AG04450 (cell line): ENCODE results near the gene STT3B. TPM values are rescaled to one million over a fixed set of nuclear protein-coding genes. Genes with fewer than 3 reads are reported as not detected.

Experiments
- CTCF ChIA-PET: fragments of 300-600, 350-600 bp; formaldehyde crosslinking; extraction: SDS; loops from one replicate; lab custom pipeline; 2022; ENCODE audit warnings: antibody characterized with exemption, inconsistent platforms; lab: Charles Lee
- POLR2A ChIA-PET: fragments of 350-600 bp; formaldehyde crosslinking; extraction: SDS; loops from one replicate; lab custom pipeline; 2021; ENCODE audit warnings: antibody characterized with exemption, inconsistent platforms; lab: Yijun Ruan, JAX
- DNase-seq: peaks from one replicate; pipeline ENCODE4 v3.0.0-alpha.2; 2011; ENCODE audit warnings: low read depth, low spot score
- H3K27ac ChIP-seq: one replicate; pipeline ENCODE4 v1.5.1; 2012; ENCODE audit warnings: low read depth, low read length, control low read depth
- H3K27me3 ChIP-seq: one replicate; pipeline ENCODE4 v1.6.0; 2012; ENCODE audit warnings: low read length; ENCODE audit not compliant: control insufficient read depth, insufficient read depth
- H3K4me3 ChIP-seq: 2 replicates; pipeline ENCODE4 v1.5.1; 2011; ENCODE audit warnings: mild to moderate bottlenecking, low read depth, low read length, control low read depth
- H3K9me3 ChIP-seq: 2 replicates; pipeline ENCODE4 v1.5.1; 2012; ENCODE audit warnings: low read length; ENCODE audit not compliant: control insufficient read depth, insufficient read depth
- CTCF ChIP-seq: IDR thresholded peaks from 2 replicates; pipeline ENCODE4 v1.5.1; 2011; ENCODE audit warnings: low read depth, low read length, control low read depth, inconsistent platforms
- polyA plus RNA-seq: library from polyadenylated mRNA; depleted of rRNA; stranded (reverse); fragments of >200 nt; gene quantifications from 2 replicates; pipeline ENCODE4 v1.2.3, GENCODE V29; 2011

STT3B gene
- polyA plus RNA-seq, 1 experiment: 112 TPM

DNA sequence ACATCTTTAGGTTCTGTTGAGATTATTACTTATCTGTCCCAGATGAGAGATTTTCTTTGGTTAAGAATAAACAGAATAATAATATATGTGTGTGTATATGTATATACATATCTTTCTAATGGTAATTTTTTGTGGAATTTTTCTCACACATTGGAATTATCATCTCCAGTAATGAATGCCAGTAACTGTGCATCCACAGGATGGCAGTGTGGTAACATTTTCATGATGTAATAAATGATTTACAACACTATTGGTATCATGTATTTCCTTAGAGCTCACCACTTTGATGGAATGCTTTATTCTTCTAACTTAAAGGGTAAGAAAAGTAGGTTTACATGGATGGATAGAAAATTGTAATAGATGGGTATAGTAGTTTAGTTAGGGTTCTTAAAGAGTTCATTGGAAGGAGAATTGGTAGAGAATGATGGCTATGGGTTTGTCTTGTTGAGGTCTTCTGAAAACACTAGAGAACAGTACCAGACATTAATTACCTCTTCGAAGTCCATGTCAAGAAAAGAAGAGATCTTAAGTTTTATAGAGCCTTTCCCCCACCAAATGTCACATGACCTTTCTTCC is 78.1 kb downstream of the STT3B start:
- ChIA-PET POLR2A (no interaction called here), CTCF (interaction anchor here (0.6 to 1.2 kb wide), 7 partner anchors 13 to 534 kb away, joined by 3 to 11 read pairs (median 4); no protein-coding TSS in a partner anchor)
- H3K4me3 ChIP-seq: no peak overlapping the region
- no peak overlapping the region for H3K27ac ChIP-seq
- H3K9me3 ChIP-seq: peaks cover 7% of the 10 kb centered on the region
- no peaks in the 10 kb centered on the region for H3K27me3 ChIP-seq
- TF ChIP-seq CTCF: peak; percentile 69
- no peak for DNase-seq

DNA sequence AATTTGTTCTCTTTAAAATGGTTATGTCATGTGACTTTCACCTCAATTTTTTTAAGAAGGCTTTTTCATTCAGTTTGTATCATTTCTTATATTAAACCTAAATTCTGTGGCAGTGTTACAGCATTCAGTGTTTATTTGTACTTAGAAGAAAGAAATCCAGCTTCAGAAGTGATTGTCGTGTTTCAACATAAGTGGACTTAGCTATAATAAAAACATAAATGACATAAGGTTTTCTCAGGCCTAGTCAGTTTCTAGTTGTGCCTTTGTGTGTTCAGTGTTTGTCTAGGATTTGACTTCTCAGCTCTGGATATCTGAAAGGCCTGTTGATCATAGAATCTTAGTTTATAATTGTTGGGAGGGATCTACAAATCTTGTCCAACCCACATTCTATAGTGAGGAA is 80.5 kb downstream of the STT3B start:
- CTCF ChIA-PET: interaction anchor here (1.0 to 3.5 kb wide), 3 partner anchors 47 to 531 kb away, joined by 3 to 12 read pairs (median 4); no protein-coding TSS in a partner anchor
- Histone ChIP-seq H3K4me3 (no peak overlapping the region), H3K27me3 (no peaks in the 10 kb centered on the region), H3K9me3 (no peaks in the 10 kb centered on the region), H3K27ac (no peak overlapping the region)
- no peak for DNase-seq
- POLR2A ChIA-PET: interaction anchor here (1.0 kb wide), 1 partner anchor 81 kb away, joined by 3 read pairs; the partner anchor contains the start of gene STT3B
- no peak for TF ChIP-seq CTCF

- TF ChIP-seq CTCF: no peak
- Histone ChIP-seq H3K27me3 (no peaks in the 10 kb centered on the region), H3K27ac (no peak overlapping the region), H3K9me3 (no peaks in the 10 kb centered on the region), H3K4me3 (no peak overlapping the region)
- ChIA-PET CTCF (interaction anchor here (1.9 to 3.5 kb wide), 2 partner anchors 155 to 531 kb away, joined by 4 to 12 read pairs; no protein-coding TSS in a partner anchor), POLR2A (interaction anchor here (1.0 kb wide), 1 partner anchor 81 kb away, joined by 3 read pairs; the partner anchor contains the start of gene STT3B)
- peak; percentile 37 for DNase-seq
These were observed 80.9 kb downstream of the STT3B start for GRCh38 chr3:31613654-31614053.

- H3K9me3 ChIP-seq: no peaks in the 10 kb centered on the region
- H3K4me3 ChIP-seq: no peak overlapping the region
- no peak for DNase-seq
- TF ChIP-seq CTCF: no peak
- CTCF ChIA-PET: interaction anchor here (1.0 to 3.5 kb wide), 2 partner anchors 154 to 530 kb away, joined by 4 to 12 read pairs; no protein-coding TSS in a partner anchor
- POLR2A ChIA-PET: no interaction called here
- no peak overlapping the region for H3K27ac ChIP-seq
- no peaks in the 10 kb centered on the region for H3K27me3 ChIP-seq
These were observed 81.6 kb downstream of the STT3B start for GRCh38 chr3:31614162-31614921.
